H1 (cell line): ENCODE data around the gene ARHGAP8. TPM values are rescaled to one million over a fixed set of nuclear protein-coding genes. Genes with fewer than 3 reads are reported as not detected.

Source experiments
- CTCF ChIA-PET: fragments of 300-600 bp; sonication (Branson Sonifier 250); formaldehyde crosslinking; loops from one replicate; lab custom pipeline; 2021; ENCODE audit not compliant: partially characterized antibody; lab: Charles Lee
- POLR2A ChIA-PET: fragments of 300-600 bp; sonication (Branson Sonifier 250); formaldehyde crosslinking; loops from one replicate; lab custom pipeline; 2021; ENCODE audit warnings: inconsistent platforms; ENCODE audit not compliant: partially characterized antibody; lab: Charles Lee
- DNase-seq, 2 experiments: peaks; one replicate each; pipeline versions ENCODE4 v3.0.0 to v3.0.0-alpha.2; 2010 to 2022; ENCODE audit warnings: low spot score in 2 of 2, low read depth in 1 of 2, mixed read lengths in 1 of 2
- FAIRE-seq: peaks from 2 replicates; lab custom pipeline; 2011; peaks lifted over from hg19 to GRCh38; lab: Jason Lieb, UNC
- H2AFZ ChIP-seq: 2 replicates; pipeline ENCODE4 v1.8.1; 2012; ENCODE audit warnings: low read length, inconsistent platforms
- H2AK5ac ChIP-seq: 2 replicates; pipeline ENCODE4 v1.6.1; 2013; ENCODE audit warnings: low read depth, low read length
- H2BK120ac ChIP-seq: replicated peaks from 2 replicates; pipeline ENCODE3; 2013; ENCODE audit warnings: low read depth, low read length, inconsistent platforms
- H2BK12ac ChIP-seq: 2 replicates; pipeline ENCODE4 v1.6.1; 2013; ENCODE audit warnings: low read depth, low read length
- H2BK15ac ChIP-seq: 2 replicates; pipeline ENCODE4 v1.6.1; 2013; ENCODE audit warnings: low read length
- H2BK20ac ChIP-seq: 2 replicates; pipeline ENCODE4 v1.6.1; 2013; ENCODE audit warnings: low read length
- H2BK5ac ChIP-seq: 2 replicates; pipeline ENCODE4 v1.6.1; 2013; ENCODE audit warnings: low read depth, low read length
- H3K14ac ChIP-seq: 2 replicates; pipeline ENCODE4 v1.6.1; 2013; ENCODE audit warnings: inconsistent platforms; ENCODE audit not compliant: insufficient read length
- H3K18ac ChIP-seq: 2 replicates; pipeline ENCODE4 v1.6.1; 2013; ENCODE audit warnings: low read length; ENCODE audit errors: extremely low read depth
- H3K23ac ChIP-seq: 2 replicates; pipeline ENCODE4 v1.6.1; 2013; ENCODE audit warnings: inconsistent platforms; ENCODE audit not compliant: insufficient read length
- H3K23me2 ChIP-seq: 2 replicates; pipeline ENCODE4 v1.6.1; 2013; ENCODE audit warnings: low read depth, low read length
- H3K27ac ChIP-seq: 2 replicates; pipeline ENCODE4 v1.6.1; 2011; ENCODE audit warnings: low read depth, low read length, inconsistent platforms
- H3K27me3 ChIP-seq, 4 experiments: replicated peaks in 1 of 4; 1 replicate in 1 of 4; 2 replicates in 3 of 4; pipeline versions ENCODE4 v1.6.1 to v1.8.1; 2011 to 2013; ENCODE audit warnings: low read length in 3 of 4, mild to moderate bottlenecking in 3 of 4, inconsistent platforms in 2 of 4, mixed read lengths in 2 of 4, moderate library complexity in 1 of 4; ENCODE audit not compliant: control insufficient read depth in 3 of 4, insufficient read depth in 3 of 4; ENCODE audit errors: extremely low read depth in 1 of 4
- H3K36me3 ChIP-seq, 4 experiments: 2 replicates each; pipeline versions ENCODE4 v1.6.1 to v1.8.1; 2011 to 2013; ENCODE audit warnings: mild to moderate bottlenecking in 4 of 4, low read length in 3 of 4, moderate library complexity in 2 of 4, control low read depth in 1 of 4, inconsistent platforms in 1 of 4; ENCODE audit not compliant: insufficient read depth in 4 of 4, control insufficient read depth in 2 of 4
- H3K4ac ChIP-seq: replicated peaks from 2 replicates; pipeline ENCODE3; 2013; ENCODE audit warnings: low read length, low read depth, mixed read lengths, inconsistent platforms; ENCODE audit not compliant: insufficient read length
- H3K4me1 ChIP-seq, 4 experiments: replicated peaks in 1 of 4; 1 replicate in 1 of 4; 2 replicates in 3 of 4; pipeline versions ENCODE4 v1.6.1 to v1.8.1; 2011 to 2013; ENCODE audit warnings: low read length in 3 of 4, inconsistent platforms in 2 of 4, mixed read lengths in 1 of 4; ENCODE audit not compliant: insufficient read depth in 4 of 4, control insufficient read depth in 3 of 4
- H3K4me2 ChIP-seq, 2 experiments: 2 replicates each; pipeline versions ENCODE4 v1.6.1 to v1.8.1; 2011 to 2013; ENCODE audit warnings: low read depth in 2 of 2, low read length in 2 of 2, control low read depth in 1 of 2, inconsistent platforms in 1 of 2, mild to moderate bottlenecking in 1 of 2; ENCODE audit not compliant: insufficient read depth in 1 of 2
- H3K4me3 ChIP-seq, 4 experiments: fragments of 200-600, 300-600 bp in 1 of 4; sonication (generic), shearing (Covaris generic), sonication (Bioruptor Twin) in 1 of 4; 2 replicates each; pipeline versions ENCODE4 v1.5.1 to v1.8.1; 2011 to 2016; ENCODE audit warnings: low read length in 4 of 4, low read depth in 3 of 4, control low read depth in 2 of 4, inconsistent platforms in 2 of 4, mild to moderate bottlenecking in 2 of 4, mixed read lengths in 1 of 4, moderate library complexity in 1 of 4; ENCODE audit not compliant: insufficient read depth in 2 of 4; ENCODE audit errors: extremely low read depth in 1 of 4
- H3K56ac ChIP-seq: replicated peaks from 2 replicates; pipeline ENCODE3; 2013; ENCODE audit warnings: low read depth, mild to moderate bottlenecking, mixed read lengths, low read length, inconsistent platforms; ENCODE audit not compliant: insufficient read length
- H3K79me1 ChIP-seq: 2 replicates; pipeline ENCODE4 v1.6.1; 2013; ENCODE audit warnings: low read depth, low read length, control low read depth
- H3K79me2 ChIP-seq, 2 experiments: 2 replicates each; pipeline versions ENCODE4 v1.6.1 to v1.8.1; 2012 to 2013; ENCODE audit warnings: low read length in 2 of 2, mild to moderate bottlenecking in 2 of 2, inconsistent platforms in 1 of 2; ENCODE audit not compliant: insufficient read depth in 2 of 2, control insufficient read depth in 1 of 2
- H3K9ac ChIP-seq, 4 experiments: replicated peaks in 1 of 4; 1 replicate in 1 of 4; 2 replicates in 3 of 4; pipeline versions ENCODE4 v1.6.1 to v1.8.1; 2011 to 2013; ENCODE audit warnings: low read depth in 3 of 4, low read length in 3 of 4, control low read depth in 2 of 4, mild to moderate bottlenecking in 2 of 4, moderate library complexity in 2 of 4, inconsistent platforms in 1 of 4; ENCODE audit errors: extremely low read depth in 1 of 4
- H3K9me3 ChIP-seq, 2 experiments: 2 replicates each; pipeline versions ENCODE4 v1.6.1 to v1.8.1; 2012 to 2013; ENCODE audit warnings: mild to moderate bottlenecking in 2 of 2, moderate library complexity in 2 of 2, control low read depth in 1 of 2, inconsistent platforms in 1 of 2, low read depth in 1 of 2, low read length in 1 of 2, mixed read lengths in 1 of 2; ENCODE audit not compliant: insufficient read depth in 2 of 2
- H4K20me1 ChIP-seq, 2 experiments: replicated peaks in 1 of 2; 2 replicates each; pipeline versions ENCODE3 to v1.8.1; 2011 to 2013; ENCODE audit warnings: inconsistent platforms in 2 of 2, low read length in 2 of 2, mild to moderate bottlenecking in 1 of 2; ENCODE audit not compliant: insufficient read depth in 2 of 2, control insufficient read depth in 1 of 2
- H4K5ac ChIP-seq: 2 replicates; pipeline ENCODE4 v1.6.1; 2013; ENCODE audit warnings: low read length, low read depth, mixed read lengths, inconsistent platforms; ENCODE audit not compliant: insufficient read length
- H4K8ac ChIP-seq: 2 replicates; pipeline ENCODE4 v1.8.0; 2013; ENCODE audit warnings: mild to moderate bottlenecking, moderate library complexity, low read length, inconsistent platforms; ENCODE audit not compliant: insufficient read depth; ENCODE audit errors: extremely low read depth
- H4K91ac ChIP-seq: replicated peaks from 2 replicates; pipeline ENCODE3; 2013; ENCODE audit warnings: low read length, mixed read lengths, inconsistent platforms; ENCODE audit not compliant: insufficient read length
- ASH2L ChIP-seq: fragments of 200-600, 300-600 bp; sonication (generic); IDR thresholded peaks from one replicate; pipeline ENCODE4 v1.7.1; 2017; ENCODE audit warnings: low read length
- CREB1 ChIP-seq: IDR thresholded peaks from 2 replicates; pipeline ENCODE4 v1.6.1; 2012; ENCODE audit warnings: inconsistent platforms
- EP300 ChIP-seq, 2 experiments: IDR thresholded peaks; 1 replicate in 1 of 2; 2 replicates in 1 of 2; pipeline ENCODE4 v1.6.1; 2011 to 2012; ENCODE audit warnings: low read depth in 2 of 2, low read length in 2 of 2, mild to moderate bottlenecking in 2 of 2, borderline replicate concordance in 1 of 2, inconsistent platforms in 1 of 2, moderate library complexity in 1 of 2
- GTF2F1 ChIP-seq: IDR thresholded peaks from 2 replicates; pipeline ENCODE4 v1.6.1; 2012; ENCODE audit warnings: low read depth, low read length, improper control_type of control experiment, borderline replicate concordance
- PHF8 ChIP-seq: fragments of 200-600 bp; sonication (generic); conservative IDR thresholded peaks from 2 replicates; pipeline ENCODE4 v1.7.1; 2012; ENCODE audit warnings: low read depth, mild to moderate bottlenecking, inconsistent platforms, low read length, moderate library complexity
- POU5F1 ChIP-seq: IDR thresholded peaks from 2 replicates; pipeline ENCODE4 v1.6.1; 2011; ENCODE audit warnings: low read depth, mild to moderate bottlenecking, low read length, moderate library complexity
- SAP30 ChIP-seq: fragments of 300-600 bp; sonication (generic); IDR thresholded peaks from 2 replicates; pipeline ENCODE4 v1.7.1; 2012; ENCODE audit warnings: low read length, moderate library complexity, mild to moderate bottlenecking, inconsistent platforms; ENCODE audit not compliant: insufficient read depth, insufficient replicate concordance
- TAF7 ChIP-seq: optimal IDR thresholded peaks from 2 replicates; pipeline ENCODE3; 2011; ENCODE audit warnings: low read depth, mild to moderate bottlenecking, inconsistent platforms, low read length, moderate library complexity, borderline replicate concordance
- WGBS, 2 experiments: shearing (Covaris generic) in 1 of 2; methylation state at CpG; one replicate each; pipeline versions ENCODE4 v1.1.6 to v1.1.7; 2013 to 2015; ENCODE audit warnings: low lambda C conversion rate in 2 of 2, mixed read lengths in 2 of 2, inconsistent platforms in 1 of 2, low coverage in 1 of 2, missing lambda C conversion rate in 1 of 2; ENCODE audit not compliant: insufficient replicate concordance in 2 of 2, insufficient coverage in 1 of 2, insufficient read length in 1 of 2; ENCODE audit errors: extremely low coverage in 1 of 2, missing lambda C conversion rate in 1 of 2; 5-methylcytosine and 5-hydroxymethylcytosine counted together
- polyA plus RNA-seq, 7 experiments: library from polyadenylated mRNA; depleted of rRNA in 3 of 7; stranded (reverse) in 5 of 7; unstranded in 2 of 7; fragments of >200 nt in 5 of 7; fragments of 200-250 nt in 2 of 7; gene quantifications; 1 replicate in 5 of 7; 2 replicates in 1 of 7; 4 replicates in 1 of 7; pipeline versions ENCODE4 v1.2.1 to v1.2.3, GENCODE V29; 2011 to 2013; ENCODE audit warnings: missing spikeins in 2 of 7, mixed read lengths in 2 of 7
- total RNA-seq: library from RNA; stranded (reverse); fragmentation: NEBNext Ultra II Directional; extraction: Animal tissue kit (Norgen Biotek cat#: 25700); gene quantifications from 2 replicates; pipeline ENCODE4 v1.2.1, GENCODE V29; 2021

ARHGAP8 gene
- total and polyA plus RNA-seq, 2 of the 8 experiments (the other 6 are each of a cell fraction or from before 2014, with no cell fraction given): 35.6 to 47.7 TPM

GRCh38 chr22:44775862-44776261 is 23.5 kb downstream of the ARHGAP8 start:
- WGBS, 2 experiments: 90% methylated on average over 5 of the region's 5 CpGs; no CpG with 5 or more reads in 1 of the 2 experiments
- Histone ChIP-seq H2AK5ac (no peak overlapping the region), H3K4me1 (peaks cover 0 to 1% (median 0%) of the 10 kb centered on the region in 4 experiments; a peak in 2 of 7 replicates), H4K8ac (no peak overlapping the region), H3K4me2 (no peak overlapping the region), H3K27ac (no peak overlapping the region), H3K36me3 (no peaks in the 10 kb centered on the region), H3K9me3 (no peaks in the 10 kb centered on the region), H2AFZ (no peak overlapping the region), H3K18ac (no peak overlapping the region), H4K91ac (no peak overlapping the region), H3K23me2 (no peaks in the 10 kb centered on the region)
- no peak for DNase-seq
- TF ChIP-seq PHF8: no peak
- TF ChIP-seq SAP30: no peak
- TF ChIP-seq CREB1: no peak
- no peak for TF ChIP-seq EP300 (IDR thresholded peaks at IDR 0.05; ENCODE audit: borderline replicate concordance in 1 of 2, low read depth in 2 of 2, low read length in 2 of 2)
- no peak for TF ChIP-seq GTF2F1
- no peak for TF ChIP-seq TAF7
- TF ChIP-seq ASH2L: no peak
- TF ChIP-seq POU5F1: no peak
- TF ChIP-seq, all 59 proteins: peak for 0
- Histone ChIP-seq H3K14ac (no peak overlapping the region), H4K5ac (no peak overlapping the region), H3K9ac (no peak overlapping the region), H3K79me1 (peaks cover 3% of the 10 kb centered on the region), H2BK15ac (no peak overlapping the region), H3K79me2 (peaks cover 0 to 16% of the 10 kb centered on the region in 2 experiments; a peak in 2 of 4 replicates), H2BK20ac (no peak overlapping the region), H3K4ac (no peak overlapping the region), H2BK5ac (no peak overlapping the region), H4K20me1 (peaks cover 3 to 4% of the 10 kb centered on the region in 2 experiments), H3K4me3 (no peak overlapping the region), H2BK12ac (no peak overlapping the region), H2BK120ac (no peak overlapping the region), H3K56ac (no peak overlapping the region), H3K27me3 (no peaks in the 10 kb centered on the region), H3K23ac (no peak overlapping the region)
- POLR2A ChIA-PET: no interaction called here
- CTCF ChIA-PET: interaction anchor here (1.1 to 1.6 kb wide), 4 partner anchors 19 to 68 kb away, joined by 3 to 4 read pairs (median 4); no protein-coding TSS in a partner anchor
- no peak for FAIRE-seq
